Erythroblast (primary cell): ENCODE measurements around the gene HMX1.

ENCODE experiments used
- DNase-seq, 2 experiments: peaks; one replicate each; lab custom pipeline; 2025; lab: John Stamatoyannopoulos, UW
- GATA1 ChIP-seq: IDR thresholded peaks from 2 replicates; pipeline ENCODE4 v1.6.1; 2011; ENCODE audit warnings: low read depth, mild to moderate bottlenecking, control low read depth, low read length, moderate library complexity
- POLR2A ChIP-seq: IDR thresholded peaks from 2 replicates; pipeline ENCODE4 v1.6.1; 2011; ENCODE audit warnings: mild to moderate bottlenecking, low read length

Gene HMX1

GRCh38 chr4:8872402-8873291 is 1.0 kb upstream of the HMX1 start:
- TF ChIP-seq POLR2A (no peak), GATA1 (no peak)
- DNase-seq = no peak

DNA sequence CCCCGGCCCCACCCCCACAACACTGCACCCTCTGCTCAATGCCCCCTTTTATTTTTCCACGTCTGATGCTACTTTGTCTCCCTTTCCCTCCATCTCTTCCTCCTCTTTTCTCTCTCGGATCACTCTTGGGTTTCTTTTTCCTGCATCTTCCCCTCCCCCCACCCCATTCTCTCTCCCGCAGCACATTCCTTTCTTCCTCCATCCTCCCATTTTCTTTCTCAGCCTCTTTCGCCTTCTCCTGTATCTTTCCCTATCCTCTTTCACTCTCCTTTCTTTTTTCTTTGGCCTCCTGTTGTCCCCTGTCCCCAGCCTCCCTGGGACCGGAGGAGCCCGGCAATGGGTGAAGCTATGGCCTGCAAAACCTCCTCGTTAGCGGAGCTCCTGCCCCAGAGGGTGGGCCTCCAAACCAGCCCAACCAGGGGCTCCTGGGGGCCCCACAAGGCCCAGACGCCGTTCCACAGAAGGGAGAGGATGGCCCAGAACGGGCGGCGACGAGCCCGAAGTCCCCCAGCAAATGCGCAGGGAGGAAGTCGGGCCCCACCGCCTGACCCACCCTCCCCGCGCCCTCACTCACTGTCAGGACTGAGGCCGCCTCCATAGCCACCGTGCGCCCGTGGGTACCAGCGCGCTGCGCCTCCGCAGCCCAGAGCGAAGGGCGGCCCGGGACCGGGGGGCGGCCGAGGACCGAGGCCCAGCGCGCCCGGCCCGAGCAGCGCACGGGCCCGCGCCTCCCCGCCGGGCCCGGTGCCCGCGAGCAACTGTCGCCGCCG is 807 bp downstream of the HMX1 start:
- no peak for DNase-seq
- TF ChIP-seq GATA1 (no peak), POLR2A (no peak)

DNA sequence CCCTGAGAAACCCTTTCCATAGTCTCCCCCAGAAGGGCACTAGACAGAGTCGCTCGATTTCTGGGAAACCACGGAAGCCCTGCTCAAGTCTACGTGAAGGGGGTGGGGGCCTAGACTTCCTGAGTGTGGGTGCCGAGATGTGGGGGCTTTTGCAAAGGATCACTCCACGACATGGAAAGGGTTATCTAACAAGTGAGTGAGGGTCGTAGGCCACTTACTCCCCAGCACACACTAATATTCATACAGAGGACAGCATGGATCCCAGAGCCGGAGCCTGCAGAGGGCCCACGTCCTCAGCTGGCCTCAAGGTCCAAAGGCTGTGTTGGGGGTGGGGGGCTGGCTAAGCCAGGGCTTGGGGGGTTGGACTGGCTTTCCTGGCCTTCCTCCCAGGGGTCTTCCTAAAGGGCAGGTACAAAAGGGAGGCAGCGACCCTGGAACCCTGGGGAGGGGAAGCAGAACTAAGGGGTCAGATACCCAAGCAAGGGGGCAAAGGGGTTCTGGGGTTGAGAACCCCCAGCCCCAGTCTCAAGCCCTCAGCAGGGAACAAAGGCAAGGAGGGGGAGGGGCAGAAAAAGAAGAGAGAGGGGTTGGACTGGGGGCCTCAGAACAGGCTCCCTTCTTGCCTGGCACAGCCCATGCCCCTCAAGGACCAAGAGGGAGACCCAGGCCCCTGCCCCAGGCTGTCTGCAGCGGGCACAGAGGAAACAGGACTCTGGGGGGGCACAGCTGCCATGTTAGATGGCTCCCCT is 1.6 kb downstream of the HMX1 start:
- TF ChIP-seq GATA1 = no peak
- no peak for TF ChIP-seq POLR2A

DNA sequence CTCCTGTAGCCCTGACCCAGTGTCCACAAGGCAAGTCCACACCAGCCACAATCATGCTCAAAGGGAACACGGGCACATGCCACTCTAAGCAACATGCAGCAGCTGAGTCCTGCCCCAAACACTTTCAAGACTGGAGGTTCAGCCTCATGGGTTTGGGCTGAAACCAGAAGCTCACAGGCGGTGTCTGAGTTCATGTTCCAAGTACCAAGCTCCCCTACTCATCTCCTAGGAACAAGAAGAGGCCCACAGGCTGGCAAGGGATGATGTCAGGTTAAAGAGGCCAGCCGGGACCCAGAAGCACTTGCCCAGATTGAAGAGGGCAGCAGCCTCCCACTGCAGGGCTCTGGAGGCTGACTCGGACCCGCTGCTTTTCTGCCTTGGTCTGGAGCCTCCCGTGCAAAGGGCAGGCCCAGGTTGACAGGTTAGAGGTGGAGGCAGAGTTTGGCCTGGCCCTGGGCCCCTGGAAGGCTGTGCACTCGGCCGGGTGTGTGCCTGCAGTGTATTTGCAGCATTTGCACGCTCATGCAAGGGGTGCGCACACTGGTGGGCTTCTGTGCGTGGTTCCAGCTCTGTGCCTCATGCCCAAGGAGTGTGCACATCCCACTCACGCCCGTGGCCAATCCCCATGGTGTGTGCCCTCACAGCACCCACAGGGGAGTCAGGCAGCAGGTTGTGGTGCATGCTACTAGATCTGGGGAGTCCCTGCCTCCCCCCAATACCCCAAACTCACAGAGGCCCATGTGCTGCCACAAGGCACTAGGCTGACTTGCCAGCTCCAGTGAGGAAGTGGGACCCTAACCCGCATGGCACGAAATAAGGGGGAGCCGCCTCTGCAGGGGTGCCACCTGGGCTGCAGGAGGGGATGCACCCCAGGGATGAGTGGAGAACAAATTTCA is 2.4 kb downstream of the HMX1 start:
- no peak for DNase-seq
- no peak for TF ChIP-seq POLR2A
- no peak for TF ChIP-seq GATA1

More for the DNA sequence above, 1.6 kb downstream of the HMX1 start:
- no peak for DNase-seq

GRCh38 chr4:8868321-8869001 is 3.2 kb downstream of the HMX1 start:
- TF ChIP-seq POLR2A = no peak
- no peak for TF ChIP-seq GATA1
- DNase-seq = no peak

DNA sequence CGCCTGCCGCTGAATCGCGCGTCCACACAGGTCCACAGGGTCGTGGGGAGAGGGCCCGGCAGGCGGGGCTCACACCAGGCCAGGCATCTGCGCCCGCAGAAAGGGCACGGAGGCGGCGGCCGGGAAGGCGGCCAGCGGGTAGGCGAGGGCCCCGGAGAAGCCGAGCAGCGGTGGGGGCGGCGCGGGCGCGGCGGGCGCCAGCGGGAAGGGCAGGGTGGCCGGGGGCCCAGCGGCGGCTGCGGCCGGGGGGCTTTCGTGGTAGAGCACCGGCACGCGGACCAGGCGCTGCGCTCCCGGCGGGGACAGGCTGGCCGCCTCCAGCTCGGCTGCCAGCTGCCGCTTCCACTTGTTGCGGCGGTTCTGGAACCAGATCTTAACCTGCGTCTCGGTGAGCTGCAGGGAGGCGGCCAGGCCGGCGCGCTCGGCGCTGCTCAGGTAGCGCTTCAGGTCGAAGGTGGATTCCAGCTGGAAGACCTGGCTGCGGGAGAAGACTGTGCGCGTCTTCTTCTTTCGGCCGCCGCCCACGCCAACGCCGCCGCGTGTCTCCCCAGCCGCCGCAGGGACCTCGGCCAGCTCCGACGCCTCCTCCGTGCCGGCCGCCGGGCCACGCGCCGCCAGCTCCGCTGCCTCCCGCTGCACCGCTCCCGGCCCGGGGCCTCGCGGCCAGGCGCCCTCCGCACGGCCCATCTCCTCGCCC is 3.9 kb downstream of the HMX1 start:
- TF ChIP-seq POLR2A (no peak), GATA1 (no peak)
- no peak for DNase-seq

DNA sequence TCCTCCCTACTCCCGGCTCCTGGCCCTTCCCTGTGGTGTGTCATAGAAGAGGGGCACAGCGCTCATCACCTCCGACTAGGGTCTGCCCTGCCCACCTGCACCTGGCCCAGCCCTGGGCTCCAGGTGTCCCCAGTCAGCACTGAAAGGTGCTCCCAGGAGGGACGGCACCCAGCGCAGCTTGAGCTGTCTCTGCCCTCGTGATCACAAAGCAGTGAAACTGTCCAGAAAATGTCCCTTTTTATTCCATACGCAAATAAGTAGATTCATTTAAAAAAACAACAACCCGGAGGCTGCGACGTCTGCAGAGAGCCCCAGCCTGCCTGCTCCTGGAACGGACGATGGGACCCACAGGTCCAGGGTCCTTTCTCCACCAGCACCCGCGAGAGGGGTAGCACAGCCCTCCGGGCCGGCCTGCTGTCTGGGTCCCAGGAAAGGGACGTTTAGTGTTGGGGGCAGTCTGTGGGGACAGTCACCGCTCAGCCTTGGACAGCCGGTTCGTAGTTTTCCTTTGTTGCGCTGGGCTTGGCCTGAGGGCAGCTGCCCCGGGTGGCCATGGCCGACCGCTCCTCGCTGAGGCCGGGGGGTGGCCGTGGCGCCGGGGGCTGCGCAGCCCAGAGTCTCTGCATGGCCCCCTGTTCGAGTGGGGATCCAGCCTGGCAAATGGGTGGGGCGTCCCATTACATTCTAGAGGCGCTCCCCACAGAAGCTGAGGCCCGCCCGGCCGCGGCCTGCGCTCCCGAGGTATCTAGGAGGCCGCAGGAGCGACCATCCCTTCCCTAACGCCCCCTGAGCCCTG is 4.6 kb downstream of the HMX1 start:
- DNase-seq = no peak
- TF ChIP-seq GATA1 = no peak
- TF ChIP-seq POLR2A = no peak

DNA sequence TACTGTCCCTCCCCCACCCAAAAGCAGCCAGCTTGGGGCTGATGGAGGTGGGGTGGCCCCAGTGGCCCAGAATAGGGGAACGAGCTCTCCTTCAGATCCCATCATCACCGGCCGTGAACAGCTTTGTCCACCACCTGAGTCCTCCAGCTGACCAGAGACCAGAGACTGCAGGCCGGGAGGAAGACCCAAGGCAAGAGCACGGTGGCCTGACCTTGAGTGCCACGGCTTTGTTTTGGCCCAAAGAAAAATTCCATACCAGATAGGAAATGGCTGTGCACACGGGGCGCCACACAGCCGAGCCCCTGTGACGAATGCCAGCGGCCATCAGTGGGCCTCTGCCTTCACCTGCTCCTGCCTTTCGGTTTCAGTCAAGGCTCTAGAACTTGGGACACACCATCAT is 5.2 kb downstream of the HMX1 start:
- TF ChIP-seq POLR2A = no peak
- no peak for TF ChIP-seq GATA1
- no peak for DNase-seq

GRCh38 chr4:8865681-8866310 is 5.8 kb downstream of the HMX1 start:
- DNase-seq = no peak
- TF ChIP-seq GATA1 (no peak), POLR2A (no peak)

DNA sequence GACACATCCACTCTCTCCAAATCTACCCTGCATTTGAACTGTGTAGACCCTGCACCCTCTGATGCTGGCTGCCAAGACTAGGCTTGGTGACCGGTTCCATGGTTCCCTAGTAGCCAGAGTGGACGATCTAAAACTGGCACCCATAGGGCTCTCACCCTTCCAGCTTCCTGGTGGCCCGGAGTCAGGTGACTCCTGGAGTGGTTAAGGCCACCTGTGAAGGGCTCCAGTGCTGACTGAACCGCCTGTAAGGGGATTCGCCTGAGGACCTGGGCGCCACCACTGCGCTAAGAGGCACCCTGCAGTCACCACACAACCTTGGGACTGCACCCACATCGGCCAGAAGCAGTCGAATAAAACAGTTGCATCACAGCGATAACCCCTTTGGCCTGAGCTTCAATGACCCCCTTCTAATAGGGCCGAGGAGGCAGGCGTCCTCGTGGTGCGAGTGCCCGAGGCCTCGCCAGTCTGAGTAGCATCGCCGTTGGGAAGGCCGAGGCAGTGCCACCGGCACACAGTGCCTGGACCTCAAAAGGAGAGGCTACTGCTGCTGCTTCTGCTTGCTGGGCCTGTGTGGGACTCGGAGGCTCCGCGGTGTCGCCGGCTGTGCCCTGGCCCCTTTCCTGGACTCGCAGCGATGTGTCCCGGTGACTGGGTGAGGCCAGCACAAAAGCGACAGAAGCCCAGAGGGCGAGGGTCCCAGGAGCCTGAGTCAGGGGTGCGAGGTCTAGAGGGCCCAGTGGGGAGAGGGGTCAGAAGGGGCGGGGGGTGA is 6.5 kb downstream of the HMX1 start:
- DNase-seq = no peak
- TF ChIP-seq POLR2A (no peak), GATA1 (no peak)
